ENCODE results near the gene PTPN11. TPM values are rescaled to one million over a fixed set of nuclear protein-coding genes. Genes with fewer than 3 reads are reported as not detected.
A peak's percentile ranks its signal among the peaks of the same experiment; 100 is the strongest.

PTPN11 gene
- total and polyA plus RNA-seq, 4 donors, result 39.5 to 176 (median 98.0) TPM

DNA sequence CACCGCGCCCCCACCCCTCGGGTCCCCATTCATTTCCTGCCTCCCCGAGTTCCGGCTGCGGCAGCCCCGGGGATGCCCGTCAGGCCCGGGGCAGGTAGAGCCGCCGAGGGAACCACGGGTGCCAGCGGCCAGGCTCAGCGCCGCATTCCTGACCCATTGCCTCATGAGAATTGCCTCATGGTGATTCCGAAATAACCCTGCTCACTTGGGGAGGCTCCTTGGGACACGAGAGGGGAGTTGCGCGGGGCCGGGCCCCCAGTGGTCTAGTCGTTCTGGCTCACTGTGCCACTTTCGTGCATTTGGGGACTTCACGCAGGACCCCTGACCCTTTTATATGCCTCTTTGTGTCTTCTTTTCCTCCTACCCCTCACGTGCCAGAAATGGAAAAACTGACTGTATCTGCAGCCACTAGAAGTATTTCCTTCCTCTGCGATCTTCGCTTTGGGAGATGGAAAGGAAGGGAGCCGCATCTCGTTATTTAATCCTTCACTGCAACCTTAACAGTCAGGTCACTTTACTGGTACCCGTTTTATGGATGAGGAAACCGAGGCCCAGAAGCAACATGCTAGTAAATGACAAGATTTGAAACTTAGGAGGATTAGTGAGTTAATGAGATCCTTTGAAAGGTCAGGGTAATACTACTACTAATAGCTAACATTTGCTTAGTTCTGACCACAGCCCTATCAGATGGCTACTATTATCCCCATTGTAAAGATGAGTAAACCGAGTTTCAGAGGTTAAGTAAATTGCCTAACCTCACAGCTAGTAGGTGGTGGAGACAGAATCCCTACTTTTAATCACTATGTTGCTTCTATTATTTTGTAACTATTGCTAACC, 768 bp downstream of the PTPN11 start:
- Histone ChIP-seq H3K27ac (ENCODE audit: low read depth in 1 of 2, low read length in 2 of 2) (peak overlapping the region; percentile 96 to 97), H3K27me3 (ENCODE audit: control insufficient read depth in 1 of 2, insufficient read depth in 2 of 2, low read length in 1 of 2) (no peaks in the 10 kb centered on the region), H3K4me3 (ENCODE audit: low read length in 2 of 2) (peak overlapping the region; percentile 68 to 92), H3K4me1 (ENCODE audit: control insufficient read depth in 1 of 2, insufficient read depth in 2 of 2, low read length in 2 of 2) (peaks cover 1 to 4% of the 10 kb centered on the region in 2 donors), H3K36me3 (ENCODE audit: control insufficient read depth in 1 of 2, insufficient read depth in 2 of 2, low read length in 1 of 2) (no peaks in the 10 kb centered on the region), H3K9me3 (ENCODE audit: control insufficient read depth, low read length) (no peaks in the 10 kb centered on the region)
- ATAC-seq (ENCODE audit: low FRiP score) (peak; percentile 86), DNase-seq (peak; percentile 79 to 91)
- intact Hi-C loops (cut with DNase I), result no loop called here
- 4% methylated on average over 22 to 31 of the region's 31 CpGs for WGBS, 2 donors

GRCh38 chr12:112420740-112421139, 2.0 kb downstream of the PTPN11 start:
- 42 to 48% methylated on average over 3 of the region's 3 CpGs for WGBS, 2 donors
- no peaks in the 10 kb centered on the region for H3K9me3 ChIP-seq (ENCODE audit: control insufficient read depth, low read length)
- H3K27me3 ChIP-seq (ENCODE audit: control insufficient read depth in 1 of 2, insufficient read depth in 2 of 2, low read length in 1 of 2), result no peaks in the 10 kb centered on the region
- ATAC-seq (ENCODE audit: low FRiP score), result no peak
- no peak for DNase-seq
- H3K27ac ChIP-seq (ENCODE audit: low read depth in 1 of 2, low read length in 2 of 2), result no peak overlapping the region
- H3K4me3 ChIP-seq (ENCODE audit: low read length in 2 of 2), result no peak overlapping the region
- peaks cover 1 to 4% of the 10 kb centered on the region in 2 donors for H3K4me1 ChIP-seq (ENCODE audit: control insufficient read depth in 1 of 2, insufficient read depth in 2 of 2, low read length in 2 of 2)
- no peaks in the 10 kb centered on the region for H3K36me3 ChIP-seq (ENCODE audit: control insufficient read depth in 1 of 2, insufficient read depth in 2 of 2, low read length in 1 of 2)
- intact Hi-C loops (cut with DNase I), result no loop called here

GRCh38 chr12:112421363-112421762, 2.6 kb downstream of the PTPN11 start:
- Histone ChIP-seq H3K4me1 (ENCODE audit: control insufficient read depth in 1 of 2, insufficient read depth in 2 of 2, low read length in 2 of 2) (peaks cover 1 to 4% of the 10 kb centered on the region in 2 donors), H3K27ac (ENCODE audit: low read depth in 1 of 2, low read length in 2 of 2) (no peak overlapping the region), H3K36me3 (ENCODE audit: control insufficient read depth in 1 of 2, insufficient read depth in 2 of 2, low read length in 1 of 2) (no peaks in the 10 kb centered on the region), H3K4me3 (ENCODE audit: low read length in 2 of 2) (no peak overlapping the region), H3K27me3 (ENCODE audit: control insufficient read depth in 1 of 2, insufficient read depth in 2 of 2, low read length in 1 of 2) (no peaks in the 10 kb centered on the region), H3K9me3 (ENCODE audit: control insufficient read depth, low read length) (no peaks in the 10 kb centered on the region)
- intact Hi-C loops (cut with DNase I), result no loop called here
- WGBS, 2 donors, result 87 to 95% methylated on average over 1 of the region's 1 CpG
- no peak for ATAC-seq (ENCODE audit: low FRiP score)
- no peak for DNase-seq

- intact Hi-C loops (cut with DNase I), result no loop called here
- no peak for ATAC-seq (ENCODE audit: low FRiP score)
- no peak for DNase-seq
- no peaks in the 10 kb centered on the region for H3K36me3 ChIP-seq (ENCODE audit: control insufficient read depth in 1 of 2, insufficient read depth in 2 of 2, low read length in 1 of 2)
- peak overlapping the region in 1 of 2 donors; percentile 38 for H3K27ac ChIP-seq (ENCODE audit: low read depth in 1 of 2, low read length in 2 of 2)
- WGBS, 2 donors, result 25 to 27% methylated on average over 5 of the region's 5 CpGs
- no peaks in the 10 kb centered on the region for H3K27me3 ChIP-seq (ENCODE audit: control insufficient read depth in 1 of 2, insufficient read depth in 2 of 2, low read length in 1 of 2)
- H3K9me3 ChIP-seq (ENCODE audit: control insufficient read depth, low read length), result no peaks in the 10 kb centered on the region
- H3K4me1 ChIP-seq (ENCODE audit: control insufficient read depth in 1 of 2, insufficient read depth in 2 of 2, low read length in 2 of 2), result peaks cover 1 to 4% of the 10 kb centered on the region in 2 donors
- H3K4me3 ChIP-seq (ENCODE audit: low read length in 2 of 2), result no peak overlapping the region
Measured at GRCh38 chr12:112422531-112422930, 3.8 kb downstream of the PTPN11 start.

GRCh38 chr12:112424126-112424525, 5.4 kb downstream of the PTPN11 start:
- DNase-seq (no peak), ATAC-seq (ENCODE audit: low FRiP score) (no peak)
- Histone ChIP-seq H3K4me1 (ENCODE audit: control insufficient read depth in 1 of 2, insufficient read depth in 2 of 2, low read length in 2 of 2) (peaks cover 1 to 4% of the 10 kb centered on the region in 2 donors), H3K9me3 (ENCODE audit: control insufficient read depth, low read length) (no peaks in the 10 kb centered on the region), H3K27me3 (ENCODE audit: control insufficient read depth in 1 of 2, insufficient read depth in 2 of 2, low read length in 1 of 2) (no peaks in the 10 kb centered on the region), H3K27ac (ENCODE audit: low read depth in 1 of 2, low read length in 2 of 2) (no peak overlapping the region), H3K36me3 (ENCODE audit: control insufficient read depth in 1 of 2, insufficient read depth in 2 of 2, low read length in 1 of 2) (no peaks in the 10 kb centered on the region), H3K4me3 (ENCODE audit: low read length in 2 of 2) (no peak overlapping the region)
- WGBS, 2 donors, result 85 to 88% methylated on average over 3 of the region's 3 CpGs
- intact Hi-C loops (cut with DNase I), result no loop called here

GRCh38 chr12:112425582-112426382, 7.0 kb downstream of the PTPN11 start:
- 94 to 95% methylated on average over 7 of the region's 7 CpGs for WGBS, 2 donors
- H3K27me3 ChIP-seq (ENCODE audit: control insufficient read depth in 1 of 2, insufficient read depth in 2 of 2, low read length in 1 of 2), result no peaks in the 10 kb centered on the region
- peaks cover 1 to 4% of the 10 kb centered on the region in 2 donors for H3K4me1 ChIP-seq (ENCODE audit: control insufficient read depth in 1 of 2, insufficient read depth in 2 of 2, low read length in 2 of 2)
- H3K36me3 ChIP-seq (ENCODE audit: control insufficient read depth in 1 of 2, insufficient read depth in 2 of 2, low read length in 1 of 2), result no peaks in the 10 kb centered on the region
- ATAC-seq (ENCODE audit: low FRiP score), result no peak
- no peak overlapping the region for H3K27ac ChIP-seq (ENCODE audit: low read depth in 1 of 2, low read length in 2 of 2)
- H3K4me3 ChIP-seq (ENCODE audit: low read length in 2 of 2), result no peak overlapping the region
- DNase-seq, result no peak
- intact Hi-C loops (cut with DNase I), result no loop called here
- no peaks in the 10 kb centered on the region for H3K9me3 ChIP-seq (ENCODE audit: control insufficient read depth, low read length)

- 95 to 100% methylated on average over 2 of the region's 2 CpGs for WGBS, 2 donors
- no peaks in the 10 kb centered on the region for H3K36me3 ChIP-seq (ENCODE audit: control insufficient read depth in 1 of 2, insufficient read depth in 2 of 2, low read length in 1 of 2)
- H3K9me3 ChIP-seq (ENCODE audit: control insufficient read depth, low read length), result no peaks in the 10 kb centered on the region
- no peak overlapping the region for H3K4me3 ChIP-seq (ENCODE audit: low read length in 2 of 2)
- DNase-seq, result no peak
- no peak overlapping the region for H3K27ac ChIP-seq (ENCODE audit: low read depth in 1 of 2, low read length in 2 of 2)
- no peaks in the 10 kb centered on the region for H3K27me3 ChIP-seq (ENCODE audit: control insufficient read depth in 1 of 2, insufficient read depth in 2 of 2, low read length in 1 of 2)
- intact Hi-C loops (cut with DNase I), result no loop called here
- ATAC-seq (ENCODE audit: low FRiP score), result no peak
- H3K4me1 ChIP-seq (ENCODE audit: control insufficient read depth in 1 of 2, insufficient read depth in 2 of 2, low read length in 2 of 2), result peaks cover 1 to 4% of the 10 kb centered on the region in 2 donors
Measured at GRCh38 chr12:112427760-112428159, 9.0 kb downstream of the PTPN11 start.

DNA sequence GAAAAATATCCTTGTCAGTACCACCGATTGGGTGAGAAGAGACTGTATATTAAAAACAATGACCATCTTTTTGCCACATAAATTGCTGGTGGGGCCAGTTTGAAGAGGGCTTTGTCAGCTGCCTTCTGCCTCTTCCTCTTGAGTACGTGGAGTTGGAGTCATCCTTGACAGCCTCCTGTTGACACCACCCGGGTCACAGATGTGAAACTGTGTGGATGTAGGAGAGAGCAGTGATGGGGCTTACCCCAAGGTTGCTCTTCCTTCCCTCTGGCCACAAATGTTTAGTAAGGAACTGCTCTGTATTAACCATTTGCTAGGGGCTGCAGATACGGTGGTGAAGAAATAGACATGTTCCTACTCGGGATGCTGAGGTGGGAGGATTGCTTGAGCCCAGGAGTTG, 12.2 kb downstream of the PTPN11 start:
- Histone ChIP-seq H3K27ac (ENCODE audit: low read depth in 1 of 2, low read length in 2 of 2) (no peak overlapping the region), H3K36me3 (ENCODE audit: control insufficient read depth in 1 of 2, insufficient read depth in 2 of 2, low read length in 1 of 2) (no peaks in the 10 kb centered on the region), H3K4me3 (ENCODE audit: low read length in 2 of 2) (no peak overlapping the region), H3K4me1 (ENCODE audit: control insufficient read depth in 1 of 2, insufficient read depth in 2 of 2, low read length in 2 of 2) (no peaks in the 10 kb centered on the region), H3K9me3 (ENCODE audit: control insufficient read depth, low read length) (no peaks in the 10 kb centered on the region), H3K27me3 (ENCODE audit: control insufficient read depth in 1 of 2, insufficient read depth in 2 of 2, low read length in 1 of 2) (no peaks in the 10 kb centered on the region)
- DNase-seq, result no peak
- no peak for ATAC-seq (ENCODE audit: low FRiP score)
- WGBS, 2 donors, result 72 to 78% methylated on average over 5 of the region's 5 CpGs
- intact Hi-C loops (cut with DNase I), result no loop called here
